DMS53 treated with DMSO at 0.1 percent for 48 hours (cell line): ENCODE measurements around the gene MINDY1.

Experiments
- DNase-seq: peaks from one replicate; lab custom pipeline; 2025; ENCODE audit not compliant: unreplicated experiment; lab: John Stamatoyannopoulos, UW

The MINDY1 gene

GRCh38 chr1:151006327-151007052 lies at the start of gene MINDY1:
Gene MINDY1 (minus strand): TSS chr1:151006902. CDS start chr1:151002617, 4,285 bp downstream.
- peak; percentile 75 for DNase-seq

GRCh38 chr1:151056149-151056548 lies 49.4 kb upstream of the MINDY1 start:
- no peak for DNase-seq

- DNase-seq: no peak
Measured at GRCh38 chr1:151055581-151055980, 48.9 kb upstream of the MINDY1 start.

- DNase-seq: no peak
Measured at GRCh38 chr1:151054971-151055547, 48.4 kb upstream of the MINDY1 start.

GRCh38 chr1:151051356-151052009 lies 44.8 kb upstream of the MINDY1 start:
- no peak for DNase-seq

GRCh38 chr1:151050051-151050688 lies 43.5 kb upstream of the MINDY1 start:
- no peak for DNase-seq

- DNase-seq: no peak
Measured at GRCh38 chr1:151049458-151049857, 42.8 kb upstream of the MINDY1 start.

GRCh38 chr1:151048645-151049032 lies 41.9 kb upstream of the MINDY1 start:
- DNase-seq: no peak

- peak; percentile 42 for DNase-seq
Measured at GRCh38 chr1:151047925-151048644, 41.4 kb upstream of the MINDY1 start.

- DNase-seq: peak; percentile 60
Measured at GRCh38 chr1:151047591-151047924, 40.9 kb upstream of the MINDY1 start, which contains the start of gene C1orf56. Gene C1orf56 (plus strand): TSS chr1:151047751. CDS start chr1:151047848, 97 bp downstream.

GRCh38 chr1:151043163-151043562 lies 36.5 kb upstream of the MINDY1 start:
- no peak for DNase-seq

- DNase-seq: no peak
Measured at GRCh38 chr1:151039521-151039920, 32.8 kb upstream of the MINDY1 start.

GRCh38 chr1:151037032-151037431 lies 30.3 kb upstream of the MINDY1 start:
- DNase-seq: no peak

GRCh38 chr1:151036356-151036755 lies 29.7 kb upstream of the MINDY1 start, which contains the start of gene BNIPL:
Gene BNIPL (plus strand): TSS chr1:151036586. CDS start chr1:151036726, 140 bp downstream.
- DNase-seq: no peak

GRCh38 chr1:151035167-151035566 lies 28.5 kb upstream of the MINDY1 start:
- no peak for DNase-seq

- DNase-seq: no peak
Measured at GRCh38 chr1:151032164-151032563, 25.5 kb upstream of the MINDY1 start.

GRCh38 chr1:151026460-151026859 lies 19.8 kb upstream of the MINDY1 start:
- DNase-seq: no peak

GRCh38 chr1:151024540-151025146 lies 17.9 kb upstream of the MINDY1 start:
- DNase-seq: peak; percentile 59

GRCh38 chr1:151013518-151013917 lies 6.8 kb upstream of the MINDY1 start:
- no peak for DNase-seq

GRCh38 chr1:151012684-151013471 lies 6.2 kb upstream of the MINDY1 start:
- no peak for DNase-seq
